ENCODE results near the gene ACO2. TPM values are rescaled to one million over a fixed set of nuclear protein-coding genes. Genes with fewer than 3 reads are reported as not detected.

Gene ACO2
- total and polyA plus RNA-seq, 5 donors from 2014 or later = 64.3 to 87.5 (median 67.4) TPM

DNA sequence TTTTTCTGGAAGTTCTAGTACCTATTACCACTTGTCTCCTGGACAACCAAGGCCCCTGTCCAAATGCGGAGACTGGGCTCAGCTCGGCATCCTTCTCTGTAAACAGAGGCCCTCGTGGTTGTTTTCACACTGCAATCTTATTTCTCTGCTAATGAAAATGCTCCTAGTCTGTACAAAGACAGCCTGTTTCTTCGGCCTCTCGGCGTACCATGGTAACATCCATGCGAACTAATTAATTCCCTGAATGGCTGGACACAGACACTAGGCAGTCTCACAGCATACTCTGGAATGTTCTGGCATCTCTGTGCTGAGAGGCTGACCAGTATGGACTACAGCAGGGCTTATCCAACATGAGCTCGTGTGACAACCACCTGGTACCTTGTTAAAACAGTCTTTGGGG, 69.7 kb downstream of the ACO2 start:
- H3K36me3 ChIP-seq (ENCODE audit: control insufficient read depth, insufficient read depth, low read length) = peaks cover 14% of the 10 kb centered on the region
- no peak overlapping the region for H3K4me3 ChIP-seq (ENCODE audit: low read depth, low read length)
- H3K4me1 ChIP-seq (ENCODE audit: control insufficient read depth, insufficient read depth, low read length, poor library complexity, severe bottlenecking) = peaks cover 8% of the 10 kb centered on the region
- no peak for ATAC-seq (ENCODE audit: low read depth in 2 of 2)
- H3K36me3 Mint-ChIP-seq = peaks cover 5% of the 10 kb centered on the region
- no peaks in the 10 kb centered on the region for H3K27me3 Mint-ChIP-seq
- no peaks in the 10 kb centered on the region for H3K9me3 Mint-ChIP-seq
- H3K27ac Mint-ChIP-seq = peak overlapping the region in 1 of 3 donors; percentile 47
- H3K9me3 ChIP-seq (ENCODE audit: control insufficient read depth in 2 of 2, low read length in 2 of 2) = no peaks in the 10 kb centered on the region
- no peak overlapping the region for H3K4me3 Mint-ChIP-seq
- H3K27me3 ChIP-seq (ENCODE audit: control insufficient read depth, insufficient read depth, low read length) = no peaks in the 10 kb centered on the region
- H3K27ac ChIP-seq (ENCODE audit: insufficient read depth, low read length, poor library complexity, severe bottlenecking) = no peak overlapping the region
- peaks cover 0 to 31% (median 18%) of the 10 kb centered on the region in 4 donors for H3K4me1 Mint-ChIP-seq
- DNase-seq = no peak

DNA sequence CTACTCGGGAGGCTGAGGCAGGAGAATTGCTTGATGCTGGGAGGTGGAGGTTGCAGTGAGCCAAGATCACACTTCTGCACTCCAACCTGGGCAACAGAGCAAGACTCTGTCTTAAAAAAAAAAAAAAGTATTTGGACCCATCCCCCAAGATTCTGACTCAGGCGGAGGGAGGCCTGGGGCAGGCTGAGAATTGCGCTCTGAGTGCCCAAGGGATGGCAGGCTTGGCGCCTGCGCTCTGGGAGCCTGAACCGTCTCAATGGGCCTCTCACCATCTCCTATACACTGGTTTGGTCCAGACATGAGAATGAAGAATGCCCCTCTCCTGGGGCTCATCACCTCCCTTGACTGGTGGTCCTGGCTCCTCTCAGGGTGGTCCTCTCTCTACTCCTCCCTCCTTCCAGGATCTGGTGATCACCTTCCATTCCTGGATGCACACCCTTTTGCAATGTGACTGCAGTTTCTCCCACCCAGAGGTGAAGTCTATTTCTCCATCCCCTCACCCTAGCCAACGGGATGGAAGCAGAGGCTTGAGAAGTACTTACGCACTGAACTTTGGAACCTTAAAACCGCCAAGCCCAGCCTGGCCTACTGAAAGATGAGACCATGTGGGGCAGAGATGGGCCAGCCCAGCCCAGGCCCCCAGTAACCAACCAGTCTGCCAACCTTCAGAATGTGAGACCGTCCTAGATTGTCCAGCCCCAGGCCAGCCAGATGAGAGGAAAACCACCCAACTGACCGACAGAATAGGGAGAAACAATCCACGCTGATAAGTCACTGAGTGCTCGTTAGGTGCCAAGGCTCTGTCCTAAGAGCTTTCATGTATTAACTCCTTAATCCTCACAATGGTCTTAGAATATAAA, 70.5 kb downstream of the ACO2 start:
- peaks cover 5% of the 10 kb centered on the region for H3K36me3 Mint-ChIP-seq
- DNase-seq (no peak), ATAC-seq (ENCODE audit: low read depth in 2 of 2) (no peak)
- H3K36me3 ChIP-seq (ENCODE audit: control insufficient read depth, insufficient read depth, low read length) = peaks cover 13% of the 10 kb centered on the region
- H3K4me3 ChIP-seq (ENCODE audit: low read depth, low read length) = no peak overlapping the region
- peaks cover 0 to 37% (median 20%) of the 10 kb centered on the region in 4 donors for H3K4me1 Mint-ChIP-seq
- H3K27me3 ChIP-seq (ENCODE audit: control insufficient read depth, insufficient read depth, low read length) = no peaks in the 10 kb centered on the region
- no peaks in the 10 kb centered on the region for H3K27me3 Mint-ChIP-seq
- peak overlapping the region in 1 of 3 donors; percentile 75 for H3K27ac Mint-ChIP-seq
- H3K4me1 ChIP-seq (ENCODE audit: control insufficient read depth, insufficient read depth, low read length, poor library complexity, severe bottlenecking) = peaks cover 13% of the 10 kb centered on the region
- no peaks in the 10 kb centered on the region for H3K9me3 ChIP-seq (ENCODE audit: control insufficient read depth in 2 of 2, low read length in 2 of 2)
- H3K9me3 Mint-ChIP-seq = no peaks in the 10 kb centered on the region
- H3K4me3 Mint-ChIP-seq = peak overlapping the region in 1 of 4 donors; percentile 95
- no peak overlapping the region for H3K27ac ChIP-seq (ENCODE audit: insufficient read depth, low read length, poor library complexity, severe bottlenecking)

DNA sequence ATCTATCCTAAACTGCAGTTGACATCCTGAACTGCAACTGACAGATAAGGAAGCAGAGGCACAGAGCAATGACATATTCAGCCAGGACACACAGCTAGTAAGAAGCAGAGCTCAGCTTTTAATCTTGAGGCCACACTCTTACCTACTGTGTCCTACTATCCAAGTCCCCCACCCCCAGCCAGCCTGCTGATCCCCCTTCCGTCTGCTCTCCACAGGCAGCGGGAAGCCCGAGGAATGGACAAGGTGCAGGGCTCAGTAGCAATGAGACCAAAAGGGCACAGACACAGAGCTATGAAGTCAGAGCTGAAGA, 71.0 kb downstream of the ACO2 start:
- no peak for ATAC-seq (ENCODE audit: low read depth in 2 of 2)
- peaks cover 0 to 42% (median 25%) of the 10 kb centered on the region in 4 donors for H3K4me1 Mint-ChIP-seq

DNA sequence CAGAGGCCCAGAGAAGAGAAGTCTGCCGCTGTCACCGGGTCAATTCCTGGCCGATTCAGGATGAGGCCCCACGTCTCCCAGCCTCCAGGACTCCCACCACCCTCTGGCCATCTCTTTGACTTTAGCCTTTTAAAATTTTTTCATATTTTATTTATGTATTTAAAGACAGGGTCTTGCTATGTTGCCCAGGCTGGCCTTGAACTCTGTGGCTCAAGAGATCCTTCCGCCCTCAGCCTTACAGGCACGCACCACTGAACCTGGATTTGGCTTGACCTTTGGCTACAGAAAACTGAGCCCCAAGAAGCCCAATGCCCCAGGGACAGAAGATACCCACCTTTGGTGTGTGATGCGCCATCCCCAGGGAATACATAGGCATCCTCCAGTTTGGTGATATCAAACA, 71.4 kb downstream of the ACO2 start:
- Histone ChIP-seq H3K36me3 (ENCODE audit: control insufficient read depth, insufficient read depth, low read length) (peaks cover 11% of the 10 kb centered on the region), H3K9me3 (ENCODE audit: control insufficient read depth in 2 of 2, low read length in 2 of 2) (no peaks in the 10 kb centered on the region), H3K27me3 (ENCODE audit: control insufficient read depth, insufficient read depth, low read length) (no peaks in the 10 kb centered on the region), H3K4me3 (ENCODE audit: low read depth, low read length) (no peak overlapping the region), H3K27ac (ENCODE audit: insufficient read depth, low read length, poor library complexity, severe bottlenecking) (no peak overlapping the region), H3K4me1 (ENCODE audit: control insufficient read depth, insufficient read depth, low read length, poor library complexity, severe bottlenecking) (peaks cover 13% of the 10 kb centered on the region)
- Mint-ChIP-seq H3K4me1 (peaks cover 0 to 46% (median 27%) of the 10 kb centered on the region in 4 donors), H3K4me3 (peak overlapping the region in 1 of 4 donors; percentile 95), H3K36me3 (no peaks in the 10 kb centered on the region), H3K27ac (peak overlapping the region in 1 of 3 donors; percentile 55), H3K9me3 (no peaks in the 10 kb centered on the region), H3K27me3 (no peaks in the 10 kb centered on the region)
- ATAC-seq (ENCODE audit: low read depth in 2 of 2) = no peak
- no peak for DNase-seq

More for the DNA sequence above, 71.0 kb downstream of the ACO2 start:
- Mint-ChIP-seq H3K36me3 (peaks cover 4% of the 10 kb centered on the region), H3K4me3 (peak overlapping the region in 1 of 4 donors; percentile 95), H3K27ac (peak overlapping the region in 1 of 3 donors; percentile 38), H3K9me3 (no peaks in the 10 kb centered on the region), H3K27me3 (no peaks in the 10 kb centered on the region)
- no peaks in the 10 kb centered on the region for H3K9me3 ChIP-seq (ENCODE audit: control insufficient read depth in 2 of 2, low read length in 2 of 2)
- H3K27me3 ChIP-seq (ENCODE audit: control insufficient read depth, insufficient read depth, low read length) = no peaks in the 10 kb centered on the region
- DNase-seq = no peak
- H3K4me1 ChIP-seq (ENCODE audit: control insufficient read depth, insufficient read depth, low read length, poor library complexity, severe bottlenecking) = peaks cover 13% of the 10 kb centered on the region
- H3K36me3 ChIP-seq (ENCODE audit: control insufficient read depth, insufficient read depth, low read length) = peaks cover 11% of the 10 kb centered on the region
- H3K4me3 ChIP-seq (ENCODE audit: low read depth, low read length) = no peak overlapping the region
- H3K27ac ChIP-seq (ENCODE audit: insufficient read depth, low read length, poor library complexity, severe bottlenecking) = no peak overlapping the region

DNA sequence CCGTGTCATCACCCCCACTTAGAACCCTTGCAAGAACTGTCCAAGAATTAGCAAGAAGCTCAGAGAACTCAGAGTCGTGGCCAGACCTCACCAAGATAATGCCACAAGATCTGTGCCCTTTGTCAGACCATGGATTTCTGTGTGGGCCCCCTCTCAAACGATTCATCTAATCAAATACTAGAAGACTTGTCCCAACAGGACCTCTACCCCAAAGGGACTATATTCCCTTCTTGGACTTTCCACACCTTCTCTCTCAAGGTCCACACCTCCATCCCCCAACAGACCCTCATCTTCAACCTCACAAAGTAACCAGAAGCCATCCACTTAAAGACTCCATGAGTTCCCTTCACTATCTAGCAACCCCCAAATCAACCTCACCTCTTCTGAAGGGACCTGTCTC, 72.6 kb downstream of the ACO2 start:
- Histone ChIP-seq H3K27ac (ENCODE audit: insufficient read depth, low read length, poor library complexity, severe bottlenecking) (no peak overlapping the region), H3K9me3 (ENCODE audit: control insufficient read depth in 2 of 2, low read length in 2 of 2) (no peaks in the 10 kb centered on the region), H3K27me3 (ENCODE audit: control insufficient read depth, insufficient read depth, low read length) (no peaks in the 10 kb centered on the region), H3K36me3 (ENCODE audit: control insufficient read depth, insufficient read depth, low read length) (peaks cover 11% of the 10 kb centered on the region), H3K4me3 (ENCODE audit: low read depth, low read length) (no peak overlapping the region), H3K4me1 (ENCODE audit: control insufficient read depth, insufficient read depth, low read length, poor library complexity, severe bottlenecking) (peaks cover 13% of the 10 kb centered on the region)
- Mint-ChIP-seq H3K4me1 (peaks cover 0 to 53% (median 27%) of the 10 kb centered on the region in 4 donors), H3K27ac (peak overlapping the region; percentile 2 to 51 (median 34)), H3K27me3 (no peaks in the 10 kb centered on the region), H3K9me3 (no peaks in the 10 kb centered on the region), H3K36me3 (no peaks in the 10 kb centered on the region), H3K4me3 (peak overlapping the region; percentile 8 to 95 (median 71))
- ATAC-seq (ENCODE audit: low read depth in 2 of 2) (no peak), DNase-seq (no peak)

DNA sequence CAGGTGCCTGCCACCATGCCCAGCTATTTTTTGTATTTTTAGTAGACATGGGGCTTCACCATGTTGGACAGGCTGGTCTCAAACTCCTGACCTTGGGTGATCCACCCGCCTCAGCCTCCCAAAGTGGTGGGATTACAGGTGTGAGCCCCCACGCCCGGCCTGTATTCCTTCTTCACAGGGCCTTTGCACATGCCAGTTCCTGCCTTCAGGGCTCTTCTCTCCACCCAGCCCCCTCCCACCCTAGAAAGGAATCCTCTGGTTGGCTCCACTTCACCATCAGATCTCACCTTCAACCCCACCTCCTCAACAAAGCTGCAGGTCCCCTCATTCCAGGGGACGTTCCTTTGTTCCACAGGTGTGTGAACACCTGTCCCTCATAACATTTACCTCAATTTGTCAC, 73.3 kb downstream of the ACO2 start:
- Mint-ChIP-seq H3K9me3 (no peaks in the 10 kb centered on the region), H3K4me1 (peaks cover 0 to 51% (median 27%) of the 10 kb centered on the region in 4 donors), H3K27ac (peak overlapping the region in 2 of 3 donors; percentile 91 to 97), H3K4me3 (peak overlapping the region; percentile 41 to 97 (median 92)), H3K27me3 (no peaks in the 10 kb centered on the region), H3K36me3 (no peaks in the 10 kb centered on the region)
- Histone ChIP-seq H3K27ac (ENCODE audit: insufficient read depth, low read length, poor library complexity, severe bottlenecking) (no peak overlapping the region), H3K36me3 (ENCODE audit: control insufficient read depth, insufficient read depth, low read length) (peaks cover 11% of the 10 kb centered on the region), H3K4me3 (ENCODE audit: low read depth, low read length) (no peak overlapping the region), H3K4me1 (ENCODE audit: control insufficient read depth, insufficient read depth, low read length, poor library complexity, severe bottlenecking) (peaks cover 13% of the 10 kb centered on the region), H3K9me3 (ENCODE audit: control insufficient read depth in 2 of 2, low read length in 2 of 2) (no peaks in the 10 kb centered on the region), H3K27me3 (ENCODE audit: control insufficient read depth, insufficient read depth, low read length) (no peaks in the 10 kb centered on the region)
- ATAC-seq (ENCODE audit: low read depth in 2 of 2) (no peak), DNase-seq (no peak)

DNA sequence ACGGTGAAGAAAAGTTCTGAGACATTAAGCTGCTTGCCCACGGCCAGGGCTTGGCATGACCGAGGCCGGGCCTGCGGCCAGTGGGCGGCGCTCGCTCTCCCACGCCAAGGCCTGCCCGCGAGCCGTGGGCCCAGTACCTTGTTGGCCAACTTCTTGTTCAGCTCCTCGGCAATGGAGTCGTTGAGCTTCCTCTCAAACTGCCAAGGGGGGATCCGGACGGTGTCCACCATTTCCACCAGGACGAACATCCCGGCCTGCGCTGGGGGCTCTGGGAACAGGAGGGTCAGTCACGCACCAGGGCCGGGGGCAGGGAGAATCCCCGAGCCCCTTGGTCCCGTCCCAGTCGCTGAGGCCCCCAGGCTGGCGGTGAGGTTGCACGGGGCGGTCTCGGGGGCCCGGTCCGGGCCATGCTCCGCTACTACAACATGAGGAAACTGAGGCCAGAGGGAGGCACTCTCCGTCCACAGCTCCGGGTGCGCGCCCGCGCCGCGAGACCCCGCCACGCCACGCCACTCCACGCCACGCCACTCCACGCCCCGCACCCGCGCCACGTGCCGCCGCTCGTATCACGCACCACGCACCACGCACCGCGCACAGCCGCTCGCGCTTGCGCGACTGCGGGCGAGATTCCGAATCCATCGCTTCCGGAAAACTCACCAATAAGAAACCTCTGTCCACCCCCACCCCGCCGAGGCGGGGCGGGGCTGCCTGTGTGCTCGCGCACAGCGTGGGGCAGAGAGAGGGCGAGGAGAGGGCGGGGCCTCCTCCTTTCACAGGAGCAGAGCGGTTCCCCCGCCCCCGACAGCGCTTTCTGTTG, 75.1 kb downstream of the ACO2 start, which contains the start of gene POLR3H:
TSS of gene POLR3H (minus strand) at position 617 of the 817 bp plus-strand sequence. CDS start at position 248, 369 bp downstream.
- ATAC-seq (ENCODE audit: low read depth in 2 of 2) = peak; percentile 97 to 98
- peak within 1 kb of the TSS; percentile 77 for H3K27ac ChIP-seq (ENCODE audit: insufficient read depth, low read length, poor library complexity, severe bottlenecking)
- peak; percentile 94 to 98 (median 96) for DNase-seq
- peak within 1 kb of the TSS; percentile 95 to 99 (median 97) for H3K4me3 Mint-ChIP-seq
- no peaks in the 10 kb centered on the region for H3K9me3 ChIP-seq (ENCODE audit: control insufficient read depth in 2 of 2, low read length in 2 of 2)
- H3K27me3 ChIP-seq (ENCODE audit: control insufficient read depth, insufficient read depth, low read length) = no peaks in the 10 kb centered on the region
- H3K4me3 ChIP-seq (ENCODE audit: low read depth, low read length) = peak within 1 kb of the TSS; percentile 82
- no peaks in the 10 kb centered on the region for H3K27me3 Mint-ChIP-seq
- H3K36me3 ChIP-seq (ENCODE audit: control insufficient read depth, insufficient read depth, low read length) = peaks cover 10% of the 10 kb centered on the region
- no peaks in the 10 kb centered on the region for H3K9me3 Mint-ChIP-seq
- no peaks in the 10 kb centered on the region for H3K36me3 Mint-ChIP-seq
- H3K27ac Mint-ChIP-seq = peak within 1 kb of the TSS; percentile 88 to 97 (median 94)
- peaks cover 0 to 51% (median 27%) of the 10 kb centered on the region in 4 donors for H3K4me1 Mint-ChIP-seq
- H3K4me1 ChIP-seq (ENCODE audit: control insufficient read depth, insufficient read depth, low read length, poor library complexity, severe bottlenecking) = peaks cover 13% of the 10 kb centered on the region

All from CD4-positive, CD25-positive, alpha-beta regulatory T cell (primary cell).